Colonic mucosa (tissue), 4 donors: ENCODE data around the gene MPIG6B. TPM values are rescaled to one million over a fixed set of nuclear protein-coding genes. Genes with fewer than 3 reads are reported as not detected.

Experiments
- DNase-seq: peaks from one replicate; pipeline ENCODE4 v3.0.0-alpha.2; 2020
- H3K27ac ChIP-seq: fragments of 200-600 bp; one replicate; pipeline ENCODE4 v1.8.0; 2021
- H3K27me3 ChIP-seq: fragments of 200-600 bp; one replicate; pipeline ENCODE4 v1.8.0; 2021
- H3K36me3 ChIP-seq: fragments of 200-600 bp; one replicate; pipeline ENCODE4 v1.8.0; 2021
- H3K4me1 ChIP-seq: fragments of 200-600 bp; one replicate; pipeline ENCODE4 v1.8.0; 2021; ENCODE audit warnings: mild to moderate bottlenecking
- H3K4me3 ChIP-seq: fragments of 200-600 bp; one replicate; pipeline ENCODE4 v1.8.0; 2021
- H3K9ac ChIP-seq, 2 donors: one replicate each; pipeline ENCODE4 v1.7.0; 2013; ENCODE audit warnings: control low read depth in 2 of 2, low read depth in 2 of 2, low read length in 2 of 2
- H3K9me3 ChIP-seq: fragments of 200-600 bp; one replicate; pipeline ENCODE4 v1.8.0; 2021
- intact Hi-C: fragments of 100-400 bp; cut with DNase I; formaldehyde crosslinking; loops from one replicate; pipeline ENCODE4 v1.14.1; 2022
- total RNA-seq, 2 donors: library from RNA; stranded (reverse); fragmentation: NEBNext Ultra II Directional in 1 of 2; extraction: Animal tissue kit (Norgen Biotek cat#: 25700) in 1 of 2; gene quantifications; one replicate each; pipeline ENCODE4 v1.2.1, GENCODE V29; 2021
- TF ChIP-seq, protein P1 (sequence below): fragments of 200-600 bp; IDR thresholded peaks from one replicate; pipeline ENCODE4 v1.8.0; 2022; ENCODE audit warnings: antibody characterized with exemption, mild to moderate bottlenecking
- donor health status: healthy.
- donor health status: DM: no; HTN: no; CAD: no.
- donor health status: DM: no; HTN: no; CAD: no.

Gene MPIG6B
- total RNA-seq, 2 donors from 2014 or later = 0.19 to 0.57 TPM

DNA sequence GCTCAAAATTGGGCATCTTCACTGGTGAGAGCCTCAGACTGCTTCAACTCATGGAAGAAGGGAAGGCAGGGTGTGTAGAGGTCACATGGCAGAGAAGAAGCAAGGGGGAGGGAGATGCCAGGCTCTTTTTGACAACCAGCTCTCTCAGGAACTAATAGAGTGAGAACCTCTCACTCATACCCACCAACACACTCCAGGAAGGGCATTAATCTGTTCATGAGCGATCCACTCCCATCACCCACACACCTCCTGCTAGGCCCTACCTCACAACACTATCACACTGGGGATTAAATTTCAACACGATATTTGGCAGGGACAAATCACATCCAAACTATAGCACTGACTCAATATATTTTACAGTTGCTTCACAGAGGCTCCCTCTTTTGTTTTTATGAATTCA lies 18.6 kb downstream of the MPIG6B start:
- TF ChIP-seq, protein P1, sequence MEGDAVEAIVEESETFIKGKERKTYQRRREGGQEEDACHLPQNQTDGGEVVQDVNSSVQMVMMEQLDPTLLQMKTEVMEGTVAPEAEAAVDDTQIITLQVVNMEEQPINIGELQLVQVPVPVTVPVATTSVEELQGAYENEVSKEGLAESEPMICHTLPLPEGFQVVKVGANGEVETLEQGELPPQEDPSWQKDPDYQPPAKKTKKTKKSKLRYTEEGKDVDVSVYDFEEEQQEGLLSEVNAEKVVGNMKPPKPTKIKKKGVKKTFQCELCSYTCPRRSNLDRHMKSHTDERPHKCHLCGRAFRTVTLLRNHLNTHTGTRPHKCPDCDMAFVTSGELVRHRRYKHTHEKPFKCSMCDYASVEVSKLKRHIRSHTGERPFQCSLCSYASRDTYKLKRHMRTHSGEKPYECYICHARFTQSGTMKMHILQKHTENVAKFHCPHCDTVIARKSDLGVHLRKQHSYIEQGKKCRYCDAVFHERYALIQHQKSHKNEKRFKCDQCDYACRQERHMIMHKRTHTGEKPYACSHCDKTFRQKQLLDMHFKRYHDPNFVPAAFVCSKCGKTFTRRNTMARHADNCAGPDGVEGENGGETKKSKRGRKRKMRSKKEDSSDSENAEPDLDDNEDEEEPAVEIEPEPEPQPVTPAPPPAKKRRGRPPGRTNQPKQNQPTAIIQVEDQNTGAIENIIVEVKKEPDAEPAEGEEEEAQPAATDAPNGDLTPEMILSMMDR = no peak
- intact Hi-C loops = no loop called here
- no peak overlapping the region for H3K4me3 ChIP-seq
- no peaks in the 10 kb centered on the region for H3K27me3 ChIP-seq
- peaks cover 7% of the 10 kb centered on the region for H3K4me1 ChIP-seq
- H3K9ac ChIP-seq = no peak overlapping the region
- no peaks in the 10 kb centered on the region for H3K36me3 ChIP-seq
- H3K9me3 ChIP-seq = no peaks in the 10 kb centered on the region
- DNase-seq = no peak
- no peak overlapping the region for H3K27ac ChIP-seq

DNA sequence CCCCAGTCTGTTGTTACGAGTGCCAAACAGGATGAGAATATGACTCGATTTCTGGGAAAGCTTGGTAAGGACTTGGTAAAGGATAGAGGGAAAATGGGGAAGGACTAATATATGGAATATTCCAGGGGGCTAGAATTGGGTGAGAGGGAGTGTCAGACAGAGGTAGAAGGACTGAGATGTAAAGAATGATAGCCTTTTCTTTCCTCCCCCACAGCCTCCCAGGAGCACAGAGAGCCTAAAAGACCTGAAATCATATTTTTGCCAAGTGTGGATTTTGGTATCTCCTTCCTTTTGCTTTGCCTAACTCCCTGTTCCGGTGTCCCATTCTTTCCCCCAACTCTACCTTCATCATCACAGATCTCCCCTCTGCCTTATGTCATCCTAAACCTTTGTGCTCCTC lies 19.7 kb downstream of the MPIG6B start:
- no peak overlapping the region for H3K27ac ChIP-seq
- H3K27me3 ChIP-seq = no peaks in the 10 kb centered on the region
- H3K36me3 ChIP-seq = no peaks in the 10 kb centered on the region
- peaks cover 4% of the 10 kb centered on the region for H3K4me1 ChIP-seq
- no peak for DNase-seq
- TF ChIP-seq, protein P1 = no peak
- intact Hi-C loops = no loop called here
- H3K9me3 ChIP-seq = no peaks in the 10 kb centered on the region
- H3K9ac ChIP-seq = no peak overlapping the region
- no peak overlapping the region for H3K4me3 ChIP-seq

DNA sequence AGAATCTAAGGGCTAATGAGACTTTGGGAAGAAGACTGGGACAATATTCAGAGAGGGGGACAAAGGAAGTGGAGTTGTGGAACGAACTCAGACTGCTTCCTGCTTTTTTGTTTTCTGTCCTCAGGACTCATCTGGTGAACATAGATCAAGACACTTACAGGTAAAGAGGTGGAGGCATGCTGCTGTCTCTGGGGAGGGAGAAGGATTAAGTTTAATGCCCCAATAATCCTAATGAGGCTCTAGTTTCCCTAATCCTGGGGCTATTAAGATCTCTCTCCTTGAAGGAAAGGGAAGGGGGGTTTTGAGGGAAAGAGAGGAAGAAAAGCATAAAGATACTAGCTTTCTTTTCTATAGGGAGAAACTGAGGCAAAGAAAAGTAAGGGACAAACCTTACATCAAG lies 21.2 kb downstream of the MPIG6B start:
- Histone ChIP-seq H3K4me3 (no peak overlapping the region), H3K27ac (no peak overlapping the region), H3K27me3 (no peaks in the 10 kb centered on the region), H3K4me1 (no peaks in the 10 kb centered on the region), H3K9ac (no peak overlapping the region), H3K9me3 (no peaks in the 10 kb centered on the region), H3K36me3 (no peaks in the 10 kb centered on the region)
- DNase-seq = no peak
- intact Hi-C loops = no loop called here
- TF ChIP-seq, protein P1 = no peak

DNA sequence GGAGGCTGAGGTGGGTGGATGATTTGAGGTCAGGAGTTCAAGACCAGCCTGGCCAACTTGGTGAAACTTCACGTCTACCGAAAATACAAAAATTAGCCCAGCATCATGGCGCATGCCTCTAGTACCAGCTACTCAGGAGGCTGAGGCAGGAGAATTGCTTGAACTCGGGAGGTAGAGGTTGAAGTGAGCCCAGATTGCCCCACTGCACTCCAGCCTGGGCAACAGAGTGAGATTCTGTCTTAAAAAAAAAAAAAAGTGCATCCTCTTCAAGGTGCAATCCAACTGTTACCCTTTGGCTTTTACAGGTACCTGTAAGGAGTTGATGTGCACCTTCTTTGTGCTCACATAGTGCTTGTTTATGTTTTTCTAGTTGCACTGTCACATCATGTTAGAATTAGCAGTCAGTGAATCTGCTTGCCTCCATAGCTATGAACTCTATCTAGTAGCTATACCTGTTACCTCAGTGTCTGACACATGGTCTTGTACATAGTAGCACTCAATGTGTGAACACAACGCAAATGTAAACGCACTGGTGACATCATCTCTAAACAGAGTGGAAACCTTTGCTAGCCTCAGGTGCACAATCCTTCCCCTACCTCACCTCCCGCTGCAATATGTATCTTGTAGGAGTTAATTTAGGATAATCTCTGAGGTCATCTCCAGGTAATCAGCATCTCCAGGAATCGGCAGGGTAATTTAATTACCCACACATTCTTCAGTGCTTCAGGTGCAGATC lies 26.3 kb downstream of the MPIG6B start:
- TF ChIP-seq, protein P1 = no peak
- Histone ChIP-seq H3K4me1 (no peaks in the 10 kb centered on the region), H3K36me3 (no peaks in the 10 kb centered on the region), H3K27ac (no peak overlapping the region), H3K4me3 (no peak overlapping the region), H3K27me3 (no peaks in the 10 kb centered on the region), H3K9me3 (no peaks in the 10 kb centered on the region), H3K9ac (no peak overlapping the region)
- intact Hi-C loops = no loop called here
- DNase-seq = no peak

DNA sequence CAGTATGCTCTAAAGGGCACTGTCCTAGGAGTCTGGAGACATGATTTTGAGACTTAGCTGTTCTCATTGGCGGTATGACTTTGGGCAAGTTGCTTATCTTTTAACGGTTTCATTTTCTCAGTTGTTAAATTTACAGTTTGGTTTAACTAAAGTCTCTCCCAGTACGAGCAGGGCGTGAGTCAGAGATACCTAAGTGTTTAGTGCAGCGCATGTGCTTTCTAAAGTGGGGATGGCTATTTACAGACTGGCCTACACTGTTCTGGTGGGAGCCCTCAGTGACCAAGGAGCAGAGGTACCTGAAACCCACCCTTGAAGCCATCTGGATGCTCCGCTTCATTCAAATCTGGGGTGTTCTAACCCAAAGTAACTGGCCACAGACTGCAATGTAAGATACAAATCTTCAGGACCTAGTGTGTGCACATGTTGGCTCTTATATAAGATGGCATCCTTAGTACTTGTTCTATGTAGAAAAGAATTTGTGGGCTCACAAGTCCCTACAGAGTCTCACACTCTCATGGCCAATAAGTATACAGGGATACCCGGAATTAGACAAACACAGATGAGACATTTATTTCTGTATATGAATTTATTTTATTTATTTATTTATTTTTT lies 27.3 kb downstream of the MPIG6B start:
- no peak for DNase-seq
- Histone ChIP-seq H3K4me3 (no peak overlapping the region), H3K36me3 (no peaks in the 10 kb centered on the region), H3K27ac (no peak overlapping the region), H3K9ac (no peak overlapping the region), H3K4me1 (no peaks in the 10 kb centered on the region), H3K27me3 (no peaks in the 10 kb centered on the region), H3K9me3 (no peaks in the 10 kb centered on the region)
- intact Hi-C loops = no loop called here
- TF ChIP-seq, protein P1 = no peak
